T-helper 9 cell (primary cell): Measurements from ENCODE around the gene TDP1.
A peak's percentile ranks its signal among the peaks of the same experiment; 100 is the strongest.

Source experiments
- DNase-seq: peaks from one replicate; pipeline ENCODE4 v3.0.0-alpha.2; 2020

Gene TDP1

DNA sequence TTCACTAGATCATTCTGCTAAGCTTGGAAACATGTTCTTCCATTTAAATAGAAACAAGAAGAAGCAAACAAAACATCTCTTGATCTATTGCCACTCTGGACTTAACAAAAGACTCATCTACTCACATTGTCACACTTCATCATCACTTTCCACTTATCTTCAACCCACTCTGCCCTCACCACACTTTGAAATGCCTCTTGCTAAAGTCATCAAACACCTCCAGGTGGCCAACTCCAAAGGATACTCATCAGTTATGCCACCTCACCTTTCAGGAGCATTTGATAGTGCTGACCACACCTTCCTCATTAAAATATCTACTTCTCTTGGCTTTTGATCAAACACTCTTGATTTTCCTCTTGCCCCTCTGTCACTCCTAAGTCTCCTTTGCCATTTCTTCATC lies 8.4 kb upstream of the TDP1 start:
- no peak for DNase-seq

GRCh38 chr14:89952576-89952975 lies 3.2 kb upstream of the TDP1 start:
- DNase-seq: no peak

DNA sequence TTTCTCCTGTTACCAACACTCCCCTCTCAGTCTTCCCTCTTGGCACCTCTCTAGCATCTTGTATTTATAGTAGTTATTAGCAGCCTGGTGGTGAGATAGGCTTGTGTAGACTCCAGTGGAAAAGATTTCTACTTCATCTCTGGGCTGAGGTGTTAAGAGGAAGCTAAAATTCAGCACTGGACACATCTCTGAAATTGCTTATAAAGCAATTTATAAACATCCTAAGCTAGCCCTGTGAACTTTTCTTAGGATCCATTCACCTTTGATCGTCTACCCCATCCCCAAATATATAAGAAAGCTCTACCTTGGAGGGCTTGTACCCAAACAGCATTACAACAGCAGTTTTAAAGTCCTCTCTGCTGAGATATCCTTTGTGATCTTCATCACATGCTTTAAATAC lies 2.1 kb upstream of the TDP1 start:
- DNase-seq: no peak

DNA sequence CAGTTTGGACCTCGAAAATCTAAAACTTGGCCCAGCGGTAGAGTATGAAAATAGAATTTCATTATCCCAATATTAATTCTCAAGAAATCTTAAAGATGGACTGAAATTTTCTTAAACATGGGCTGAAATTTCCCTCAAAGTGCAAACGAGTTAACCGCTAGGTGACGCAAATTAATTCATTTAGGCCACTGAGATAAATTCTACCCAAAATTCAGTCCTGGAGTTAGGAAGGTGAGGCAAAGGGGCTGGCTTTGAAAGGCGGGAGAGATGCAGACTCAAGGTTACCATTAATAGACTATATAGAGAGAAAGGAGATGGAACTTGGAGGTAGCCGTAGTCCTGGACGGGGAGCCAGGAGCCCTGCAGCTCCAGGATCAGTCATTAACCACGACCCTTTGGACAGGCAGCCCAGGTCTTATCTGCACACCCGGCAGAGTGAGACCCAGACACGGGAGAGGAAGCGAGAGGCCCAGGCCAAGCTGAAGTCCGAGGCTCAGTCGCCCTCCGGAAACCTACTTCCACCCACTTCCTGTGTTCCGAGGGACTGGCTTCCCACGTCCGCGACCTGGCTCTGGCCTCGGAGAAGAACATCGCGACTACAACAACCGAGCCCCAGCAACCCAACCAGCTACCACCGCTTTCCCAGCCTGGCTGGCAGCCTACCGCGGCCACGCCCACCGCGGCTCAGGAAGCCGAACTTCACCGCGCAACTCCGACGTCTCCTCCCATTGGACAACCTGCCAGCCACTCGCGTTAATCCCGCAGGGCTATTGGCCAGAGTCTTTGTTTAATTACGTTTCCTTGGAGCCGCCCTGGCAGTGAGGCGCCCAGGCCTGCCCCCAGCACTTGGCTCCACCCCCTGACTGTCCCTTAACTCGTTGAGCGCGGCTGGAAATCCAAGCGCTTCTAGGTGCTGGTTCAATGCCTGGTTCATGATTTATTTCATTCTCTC lies 1.4 kb upstream of the TDP1 start, which contains the start of gene EFCAB11:
Gene EFCAB11, minus strand, starts transcription at position 661 of the 952 bp plus-strand sequence. Its CDS starts 70 bp downstream, at position 591.
- DNase-seq: peak; percentile 90

DNA sequence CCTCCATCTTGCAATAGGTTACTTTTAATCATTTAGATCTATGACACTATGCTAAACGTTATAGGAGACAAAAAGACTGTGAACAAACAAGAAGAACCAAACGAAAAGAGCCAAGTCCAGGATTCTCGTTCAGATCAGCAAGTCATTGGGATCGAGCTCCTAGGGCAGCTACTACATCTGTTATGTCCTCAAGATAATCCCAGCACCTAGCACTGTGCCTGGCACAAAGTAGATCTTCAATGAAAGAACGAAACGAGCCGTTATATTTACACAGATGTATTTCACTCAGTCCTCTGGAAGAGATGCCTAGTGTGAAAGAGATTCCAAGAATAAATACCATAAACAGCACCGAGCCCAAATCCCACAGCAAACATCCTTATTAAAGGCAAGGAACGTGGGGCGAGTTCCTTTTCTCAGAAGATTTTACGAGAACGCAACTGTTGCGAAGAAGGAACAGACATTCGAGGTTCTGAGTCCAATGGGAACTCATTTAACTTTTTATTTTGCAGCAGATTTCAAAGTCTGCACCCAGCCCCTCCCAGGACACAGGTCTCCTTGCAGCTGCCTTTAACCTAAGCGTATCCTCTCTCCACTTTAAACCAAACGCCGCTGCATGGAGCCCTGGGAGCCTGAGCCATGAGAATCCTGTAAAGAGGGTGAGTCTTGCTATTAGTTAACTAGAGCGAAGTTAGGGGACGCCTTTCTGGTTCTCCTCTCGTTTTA lies 544 bp upstream of the TDP1 start:
- DNase-seq: no peak

DNA sequence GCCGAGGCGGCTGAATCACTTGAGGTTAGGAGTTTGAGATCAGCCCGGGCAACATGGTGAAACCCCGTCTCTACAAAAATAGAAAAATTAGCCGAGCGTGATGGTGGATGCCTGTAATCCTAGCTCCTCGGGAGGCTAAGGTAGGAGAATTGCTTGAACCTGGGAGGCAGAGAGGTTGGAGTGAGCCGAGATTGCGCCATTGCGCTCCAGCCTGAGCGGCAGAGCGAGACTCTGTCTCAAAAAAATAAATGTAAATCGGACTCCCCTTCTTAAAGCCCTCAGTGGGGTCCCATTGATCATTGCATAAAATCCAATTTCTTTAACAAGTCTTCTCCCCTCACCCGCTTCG lies 908 bp downstream of the TDP1 start:
- no peak for DNase-seq

- DNase-seq: no peak
Measured at GRCh38 chr14:89957376-89957775, 1.6 kb downstream of the TDP1 start.

GRCh38 chr14:89957791-89958190 lies 2.1 kb downstream of the TDP1 start:
- DNase-seq: no peak

- no peak for DNase-seq
Measured at GRCh38 chr14:89958966-89959365, 3.2 kb downstream of the TDP1 start.

- DNase-seq: no peak
Measured at GRCh38 chr14:89959853-89960445, 4.2 kb downstream of the TDP1 start.

DNA sequence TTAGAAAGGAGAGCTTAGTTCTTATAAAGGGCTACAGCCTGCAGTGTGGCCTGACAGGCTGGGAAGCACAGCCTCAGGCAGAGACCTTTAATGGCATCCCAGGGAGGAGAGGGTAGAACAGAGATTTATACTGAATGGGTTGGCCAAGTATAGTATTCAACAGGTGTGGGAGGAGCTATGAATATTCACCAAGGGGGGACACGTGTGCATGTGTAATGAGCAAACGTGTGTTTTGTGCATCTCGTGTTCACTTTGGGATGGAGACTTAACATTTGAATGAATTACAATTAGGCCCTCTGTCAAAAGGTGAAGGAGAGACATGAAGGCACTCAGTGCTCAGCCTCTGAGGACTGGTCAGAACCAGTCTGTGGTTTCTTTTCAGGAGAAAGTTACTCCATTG lies 5.2 kb downstream of the TDP1 start:
- DNase-seq: no peak

- DNase-seq: no peak
Measured at GRCh38 chr14:89963288-89963978, 7.7 kb downstream of the TDP1 start.

GRCh38 chr14:89965839-89966238 lies 10.1 kb downstream of the TDP1 start:
- DNase-seq: no peak

- DNase-seq: peak; percentile 24
Measured at GRCh38 chr14:89973234-89973823, 17.6 kb downstream of the TDP1 start.

- no peak for DNase-seq
Measured at GRCh38 chr14:89977668-89978067, 21.9 kb downstream of the TDP1 start.

GRCh38 chr14:89978656-89979055 lies 22.9 kb downstream of the TDP1 start:
- no peak for DNase-seq

- no peak for DNase-seq
Measured at GRCh38 chr14:89983375-89983774, 27.6 kb downstream of the TDP1 start.

GRCh38 chr14:89986462-89987160 lies 30.9 kb downstream of the TDP1 start:
- DNase-seq: no peak

GRCh38 chr14:89987161-89987475 lies 31.4 kb downstream of the TDP1 start:
- no peak for DNase-seq

GRCh38 chr14:89988787-89989186 lies 33.1 kb downstream of the TDP1 start:
- DNase-seq: no peak

GRCh38 chr14:89990218-89990617 lies 34.5 kb downstream of the TDP1 start:
- DNase-seq: no peak

GRCh38 chr14:89990623-89991275 lies 35.0 kb downstream of the TDP1 start:
- DNase-seq: no peak
